Ascending aorta (tissue), 2 donors: Measurements from ENCODE around the gene ME1. TPM values are rescaled to one million over a fixed set of nuclear protein-coding genes. Genes with fewer than 3 reads are reported as not detected.

ENCODE experiments used
- DNase-seq, 2 donors: peaks; one replicate each; pipeline ENCODE4 v3.0.0-alpha.2; 2019; ENCODE audit warnings: low spot score in 2 of 2
- H3K27ac ChIP-seq, 2 donors: fragments of 200-600 bp; sonication (generic); one replicate each; pipeline ENCODE4 v1.5.1; 2016 to 2017; ENCODE audit warnings: mild to moderate bottlenecking in 1 of 2
- H3K27me3 ChIP-seq: fragments of 200-600 bp; sonication (generic); one replicate; pipeline ENCODE4 v1.5.1; 2017
- H3K36me3 ChIP-seq, 2 donors: fragments of 200-600 bp; sonication (generic); one replicate each; pipeline ENCODE4 v1.5.1; 2016
- H3K4me1 ChIP-seq, 2 donors: fragments of 200-600 bp; sonication (generic); one replicate each; pipeline ENCODE4 v1.5.1; 2016 to 2017; ENCODE audit warnings: mild to moderate bottlenecking in 1 of 2
- H3K4me3 ChIP-seq, 2 donors: fragments of 200-600 bp; sonication (generic); one replicate each; pipeline ENCODE4 v1.5.1; 2016 to 2017; ENCODE audit warnings: mild to moderate bottlenecking in 1 of 2
- H3K9me3 ChIP-seq, 2 donors: fragments of 200-600 bp; sonication (generic); one replicate each; pipeline ENCODE4 v1.5.1; 2016
- CTCF ChIP-seq, 3 experiments: fragments of 200-600 bp in 2 of 3; fragments of 450-650 bp in 1 of 3; sonication (generic) in 2 of 3; IDR thresholded peaks; one replicate each; pipeline ENCODE4 v1.5.1; 2016 to 2019; ENCODE audit warnings: antibody characterized with exemption in 3 of 3, mild to moderate bottlenecking in 1 of 3, moderate library complexity in 1 of 3
- intact Hi-C: fragments of 100-400 bp; cut with DNase I; formaldehyde crosslinking; loops from one replicate; pipeline ENCODE4 v1.15.1; 2023
- total RNA-seq: library from RNA; depleted of rRNA; stranded (reverse); fragments of >200 nt; gene quantifications from one replicate; pipeline ENCODE4 v1.1.0, GENCODE V29; 2016

The ME1 gene
- total RNA-seq = 8.4 TPM

- peaks cover 0 to 8% of the 10 kb centered on the region in 2 donors for H3K4me1 ChIP-seq
- peak within 1 kb of the TSS; percentile 79 to 85 for H3K4me3 ChIP-seq
- H3K27ac ChIP-seq = peak within 1 kb of the TSS; percentile 68 to 76
- no peaks in the 10 kb centered on the region for H3K36me3 ChIP-seq
- intact Hi-C loops = loop anchor here (5.0 kb wide), 2 partner anchors 209 to 364 kb away; partner anchors contain the start of genes DOP1A and UBE3D
- no peaks in the 10 kb centered on the region for H3K27me3 ChIP-seq
- H3K9me3 ChIP-seq = no peaks in the 10 kb centered on the region
- DNase-seq = peak; percentile 52 to 88
- TF ChIP-seq CTCF (IDR thresholded peaks at IDR 0.05) = no peak
Observed at GRCh38 chr6:83430611-83431544, at the start of gene ME1. Gene ME1, minus strand, starts transcription at chr6:83431051. Its CDS starts 97 bp downstream, at chr6:83430954.

GRCh38 chr6:83480470-83480869, 49.6 kb upstream of the ME1 start:
- Histone ChIP-seq H3K4me3 (no peak overlapping the region), H3K27ac (no peak overlapping the region), H3K27me3 (no peaks in the 10 kb centered on the region), H3K36me3 (no peaks in the 10 kb centered on the region), H3K4me1 (no peaks in the 10 kb centered on the region), H3K9me3 (no peaks in the 10 kb centered on the region)
- intact Hi-C loops = no loop called here
- no peak for TF ChIP-seq CTCF (IDR thresholded peaks at IDR 0.05)
- no peak for DNase-seq

- TF ChIP-seq CTCF (IDR thresholded peaks at IDR 0.05) = no peak
- DNase-seq = no peak
- Histone ChIP-seq H3K36me3 (no peaks in the 10 kb centered on the region), H3K4me1 (no peaks in the 10 kb centered on the region), H3K9me3 (no peaks in the 10 kb centered on the region), H3K27me3 (no peaks in the 10 kb centered on the region), H3K4me3 (no peak overlapping the region), H3K27ac (no peak overlapping the region)
- intact Hi-C loops = no loop called here
Observed at GRCh38 chr6:83479389-83479788, 48.5 kb upstream of the ME1 start.

- no peak for TF ChIP-seq CTCF (IDR thresholded peaks at IDR 0.05)
- no peaks in the 10 kb centered on the region for H3K4me1 ChIP-seq
- H3K27ac ChIP-seq = no peak overlapping the region
- H3K9me3 ChIP-seq = no peaks in the 10 kb centered on the region
- no peaks in the 10 kb centered on the region for H3K36me3 ChIP-seq
- H3K4me3 ChIP-seq = no peak overlapping the region
- no peak for DNase-seq
- intact Hi-C loops = no loop called here
- no peaks in the 10 kb centered on the region for H3K27me3 ChIP-seq
Observed at GRCh38 chr6:83476971-83477370, 46.1 kb upstream of the ME1 start.

GRCh38 chr6:83474309-83474708, 43.5 kb upstream of the ME1 start:
- no peak overlapping the region for H3K4me3 ChIP-seq
- no peaks in the 10 kb centered on the region for H3K9me3 ChIP-seq
- no peaks in the 10 kb centered on the region for H3K4me1 ChIP-seq
- no peaks in the 10 kb centered on the region for H3K36me3 ChIP-seq
- no peaks in the 10 kb centered on the region for H3K27me3 ChIP-seq
- no peak for DNase-seq
- no peak overlapping the region for H3K27ac ChIP-seq
- intact Hi-C loops = no loop called here
- TF ChIP-seq CTCF (IDR thresholded peaks at IDR 0.05) = no peak
